ENCODE results near the gene PRPF31.
A peak's percentile ranks its signal among the peaks of the same experiment; 100 is the strongest.

Gene PRPF31

GRCh38 chr19:54156490-54156889 is 40.9 kb downstream of the PRPF31 start:
- Histone ChIP-seq H3K9me2 (replicated peaks; ENCODE audit: low read depth, low read length) (no peaks in the 10 kb centered on the region), H3K27me3 (ENCODE audit: insufficient read depth, low read length, poor library complexity, severe bottlenecking) (no peaks in the 10 kb centered on the region), H3K9me3 (ENCODE audit: insufficient read depth, low read depth, low read length) (no peaks in the 10 kb centered on the region), H3K36me3 (ENCODE audit: insufficient read depth, low read length) (peaks cover 54% of the 10 kb centered on the region; the same call in 1 of the 2 replicates), H3K4me2 (ENCODE audit: low read depth, low read length, poor library complexity, severe bottlenecking) (no peak overlapping the region), H4K20me1 (ENCODE audit: insufficient read depth, low read length, poor library complexity, severe bottlenecking) (peaks cover 16% of the 10 kb centered on the region), H3K9ac (ENCODE audit: low read depth, low read length, poor library complexity, severe bottlenecking) (no peak overlapping the region), H3K4me3 (ENCODE audit: low read length, poor library complexity, severe bottlenecking) (no peak overlapping the region), H2AFZ (ENCODE audit: low read length) (no peak overlapping the region), H3K79me2 (ENCODE audit: insufficient read depth, low read length) (peaks cover 34% of the 10 kb centered on the region), H3F3A (ENCODE audit: low read depth) (peaks cover 10% of the 10 kb centered on the region; the same call in 1 of the 2 replicates), H3K4me1 (ENCODE audit: insufficient read depth, low read length, poor library complexity, severe bottlenecking) (peaks cover 21% of the 10 kb centered on the region)
- no peak for TF ChIP-seq EZH2phosphoT487 (IDR thresholded peaks at IDR 0.05; ENCODE audit: borderline replicate concordance)
- TF ChIP-seq CTCF (conservative IDR thresholded peaks at IDR 0.05; ENCODE audit: low read length): no peak

GRCh38 chr19:54156953-54157352 is 41.4 kb downstream of the PRPF31 start:
- H3F3A ChIP-seq (ENCODE audit: low read depth): peaks cover 10% of the 10 kb centered on the region; the same call in 1 of the 2 replicates
- no peak overlapping the region for H3K4me3 ChIP-seq (ENCODE audit: low read length, poor library complexity, severe bottlenecking)
- no peaks in the 10 kb centered on the region for H3K27me3 ChIP-seq (ENCODE audit: insufficient read depth, low read length, poor library complexity, severe bottlenecking)
- peaks cover 21% of the 10 kb centered on the region for H3K4me1 ChIP-seq (ENCODE audit: insufficient read depth, low read length, poor library complexity, severe bottlenecking)
- TF ChIP-seq EZH2phosphoT487 (IDR thresholded peaks at IDR 0.05; ENCODE audit: borderline replicate concordance) (no peak), CTCF (conservative IDR thresholded peaks at IDR 0.05; ENCODE audit: low read length) (no peak)
- H3K36me3 ChIP-seq (ENCODE audit: insufficient read depth, low read length): peaks cover 49% of the 10 kb centered on the region; the same call in 1 of the 2 replicates
- no peak overlapping the region for H3K4me2 ChIP-seq (ENCODE audit: low read depth, low read length, poor library complexity, severe bottlenecking)
- H3K9me2 ChIP-seq (replicated peaks; ENCODE audit: low read depth, low read length): no peaks in the 10 kb centered on the region
- no peak overlapping the region for H2AFZ ChIP-seq (ENCODE audit: low read length)
- H4K20me1 ChIP-seq (ENCODE audit: insufficient read depth, low read length, poor library complexity, severe bottlenecking): peaks cover 16% of the 10 kb centered on the region
- H3K9ac ChIP-seq (ENCODE audit: low read depth, low read length, poor library complexity, severe bottlenecking): no peak overlapping the region
- peaks cover 38% of the 10 kb centered on the region for H3K79me2 ChIP-seq (ENCODE audit: insufficient read depth, low read length)
- H3K9me3 ChIP-seq (ENCODE audit: insufficient read depth, low read depth, low read length): no peaks in the 10 kb centered on the region

GRCh38 chr19:54158812-54159351 is 43.3 kb downstream of the PRPF31 start:
- H3K4me3 ChIP-seq (ENCODE audit: low read length, poor library complexity, severe bottlenecking): peak overlapping the region; percentile 78
- H3K9ac ChIP-seq (ENCODE audit: low read depth, low read length, poor library complexity, severe bottlenecking): peak overlapping the region; percentile 77
- H3K79me2 ChIP-seq (ENCODE audit: insufficient read depth, low read length): peaks cover 39% of the 10 kb centered on the region
- no peaks in the 10 kb centered on the region for H3K9me3 ChIP-seq (ENCODE audit: insufficient read depth, low read depth, low read length)
- no peak for TF ChIP-seq CTCF (conservative IDR thresholded peaks at IDR 0.05; ENCODE audit: low read length)
- no peak for TF ChIP-seq EZH2phosphoT487 (IDR thresholded peaks at IDR 0.05; ENCODE audit: borderline replicate concordance)
- H3K4me2 ChIP-seq (ENCODE audit: low read depth, low read length, poor library complexity, severe bottlenecking): peak overlapping the region; percentile 75
- peak overlapping the region; percentile 82 for H2AFZ ChIP-seq (ENCODE audit: low read length)
- peaks cover 21% of the 10 kb centered on the region for H3K4me1 ChIP-seq (ENCODE audit: insufficient read depth, low read length, poor library complexity, severe bottlenecking)
- H3K36me3 ChIP-seq (ENCODE audit: insufficient read depth, low read length): peaks cover 30% of the 10 kb centered on the region; the same call in 1 of the 2 replicates
- H3K27me3 ChIP-seq (ENCODE audit: insufficient read depth, low read length, poor library complexity, severe bottlenecking): no peaks in the 10 kb centered on the region
- H4K20me1 ChIP-seq (ENCODE audit: insufficient read depth, low read length, poor library complexity, severe bottlenecking): peaks cover 15% of the 10 kb centered on the region
- H3K9me2 ChIP-seq (replicated peaks; ENCODE audit: low read depth, low read length): no peaks in the 10 kb centered on the region
- H3F3A ChIP-seq (ENCODE audit: low read depth): peaks cover 8% of the 10 kb centered on the region; the same call in 1 of the 2 replicates

Data from Loucy (cell line).